DND-41 (cell line): Measurements from ENCODE around the gene KCP.

Experiments used
- CTCF ChIP-seq: IDR thresholded peaks from 2 replicates; pipeline ENCODE4 v1.5.1; 2012; ENCODE audit warnings: borderline replicate concordance, low read length, moderate library complexity, mild to moderate bottlenecking; ENCODE audit not compliant: poor library complexity, severe bottlenecking; ENCODE audit errors: extremely low read depth
- EZH2 ChIP-seq: IDR thresholded peaks from 3 replicates; pipeline ENCODE4 v1.6.1; 2012; ENCODE audit warnings: borderline replicate concordance, low read depth, mild to moderate bottlenecking, moderate library complexity, low read length, inconsistent platforms; ENCODE audit not compliant: severe bottlenecking

GRCh38 chr7:128845475-128845874 is 65.0 kb downstream of the KCP start:
- TF ChIP-seq CTCF = no peak
- no peak for TF ChIP-seq EZH2
